Keratinocyte (primary cell): Measurements from ENCODE around the gene SLC51B.

ENCODE experiments used
- CTCF ChIP-seq, 3 experiments: IDR thresholded peaks in 1 of 3; conservative IDR thresholded peaks in 1 of 3; optimal IDR thresholded peaks in 1 of 3; 2 replicates in 2 of 3; 3 replicates in 1 of 3; pipeline versions ENCODE3 to v1.5.1; 2011; ENCODE audit warnings: low read length in 3 of 3, mild to moderate bottlenecking in 3 of 3, moderate library complexity in 2 of 3, control low read depth in 1 of 3, inconsistent platforms in 1 of 3; ENCODE audit not compliant: insufficient read depth in 2 of 3; ENCODE audit errors: extremely low read depth in 1 of 3
- EZH2 ChIP-seq: IDR thresholded peaks from one replicate; pipeline ENCODE4 v1.6.1; 2012; ENCODE audit warnings: inconsistent platforms, mild to moderate bottlenecking, low read length, moderate library complexity

DNA sequence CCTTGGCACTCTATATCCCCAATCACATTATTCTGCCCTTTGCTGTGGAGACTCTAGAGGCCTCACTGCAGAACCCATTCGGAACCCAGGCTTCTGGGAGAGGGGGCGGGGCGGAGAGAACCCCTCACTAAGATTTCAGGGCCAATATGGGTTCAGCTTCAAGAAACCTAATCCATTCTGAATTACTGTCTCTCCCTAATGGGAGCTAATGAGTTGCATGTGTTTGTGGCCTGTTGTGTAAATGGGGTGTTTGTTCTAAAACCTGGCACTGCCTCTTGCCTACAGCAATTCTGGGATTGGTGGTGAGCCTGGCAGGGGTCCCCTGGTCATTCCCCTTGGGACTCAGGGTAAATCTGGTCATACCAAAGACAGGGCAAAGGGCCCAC, 23.2 kb downstream of the SLC51B start:
- no peak for TF ChIP-seq CTCF (optimal IDR thresholded peaks at IDR 0.05 in 1 of 3, IDR thresholded peaks at IDR 0.05 in 1 of 3, conservative IDR thresholded peaks at IDR 0.05 in 1 of 3; ENCODE audit: extremely low read depth in 1 of 3, insufficient read depth in 2 of 3, low read length in 3 of 3)
- TF ChIP-seq EZH2 = no peak
